GM12892 (cell line): ENCODE data around the gene MYO5A.

Source experiments
- POLR2A ChIP-seq: IDR thresholded peaks from 2 replicates; pipeline ENCODE4 v1.6.1; 2011; ENCODE audit warnings: low read depth, low read length, control low read depth
- POLR2AphosphoS5 ChIP-seq: IDR thresholded peaks from 2 replicates; pipeline ENCODE4 v1.6.1; 2011; ENCODE audit warnings: low read depth, low read length, control low read depth
- TAF1 ChIP-seq: IDR thresholded peaks from 2 replicates; pipeline ENCODE4 v1.6.1; 2011; ENCODE audit warnings: low read depth, mild to moderate bottlenecking, control low read depth, low read length, borderline replicate concordance

DNA sequence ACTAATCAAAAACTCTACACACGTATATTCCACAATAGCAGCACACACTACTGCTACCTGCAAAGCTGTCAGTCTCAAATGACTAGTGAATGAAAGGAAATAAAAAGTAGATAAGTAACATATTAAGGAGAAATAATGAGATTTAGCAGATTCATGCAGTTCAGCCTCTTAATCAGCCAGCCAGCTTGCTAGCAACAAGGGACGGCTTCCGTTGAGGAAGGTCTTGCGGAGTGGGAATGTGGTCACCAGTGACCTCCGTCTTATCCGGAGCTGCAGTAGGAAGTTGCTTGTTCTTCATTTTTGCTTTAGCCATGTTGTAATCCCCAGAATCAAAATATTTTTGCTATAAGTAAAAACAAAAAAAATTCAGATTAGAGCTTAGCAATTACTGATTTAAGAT, 23.1 kb upstream of the MYO5A start:
- TF ChIP-seq POLR2A (no peak), POLR2AphosphoS5 (no peak), TAF1 (no peak)
